PFSK-1 (cell line): Measurements from ENCODE around the gene KLHL7.

ENCODE experiments used
- FOXP2 ChIP-seq: optimal IDR thresholded peaks from 2 replicates; pipeline ENCODE3; 2011; ENCODE audit warnings: borderline replicate concordance, control low read depth, inconsistent platforms; ENCODE audit not compliant: insufficient read depth; ENCODE audit errors: extremely low read length, extremely low read depth
- POLR2AphosphoS5 ChIP-seq: IDR thresholded peaks from 2 replicates; pipeline ENCODE4 v1.6.1; 2012; ENCODE audit warnings: low read depth, mild to moderate bottlenecking, control low read depth, low read length, moderate library complexity
- REST ChIP-seq, 2 experiments: IDR thresholded peaks; 2 replicates each; pipeline versions ENCODE4 v1.6.1 to v1.8.0; 2011 to 2012; ENCODE audit warnings: low read depth in 2 of 2, low read length in 2 of 2, control low read depth in 1 of 2, inconsistent platforms in 1 of 2, mild to moderate bottlenecking in 1 of 2, moderate library complexity in 1 of 2; ENCODE audit not compliant: insufficient read depth in 1 of 2
- SIN3A ChIP-seq: IDR thresholded peaks from 2 replicates; pipeline ENCODE4 v1.6.1; 2012; ENCODE audit warnings: mild to moderate bottlenecking, low read length, moderate library complexity, borderline replicate concordance; ENCODE audit not compliant: insufficient read depth
- TAF1 ChIP-seq: IDR thresholded peaks from 2 replicates; pipeline ENCODE4 v1.6.1; 2012; ENCODE audit warnings: low read length, control low read depth, borderline replicate concordance; ENCODE audit not compliant: insufficient read depth

The KLHL7 gene

GRCh38 chr7:23184709-23185359 is 79.2 kb downstream of the KLHL7 start:
- TF ChIP-seq REST (IDR thresholded peaks at IDR 0.05; ENCODE audit: insufficient read depth in 1 of 2, low read depth in 2 of 2, low read length in 2 of 2), result no peak
- no peak for TF ChIP-seq FOXP2
- TF ChIP-seq SIN3A, result no peak
- TF ChIP-seq POLR2AphosphoS5, result no peak
- TF ChIP-seq TAF1, result no peak

GRCh38 chr7:23185980-23186379 is 80.4 kb downstream of the KLHL7 start:
- TF ChIP-seq SIN3A (no peak), FOXP2 (no peak), TAF1 (no peak), REST (IDR thresholded peaks at IDR 0.05; ENCODE audit: insufficient read depth in 1 of 2, low read depth in 2 of 2, low read length in 2 of 2) (no peak)

GRCh38 chr7:23191022-23191421 is 85.4 kb downstream of the KLHL7 start:
- TF ChIP-seq REST (IDR thresholded peaks at IDR 0.05; ENCODE audit: insufficient read depth in 1 of 2, low read depth in 2 of 2, low read length in 2 of 2), result no peak
- no peak for TF ChIP-seq FOXP2
- no peak for TF ChIP-seq TAF1
- TF ChIP-seq SIN3A, result no peak
- no peak for TF ChIP-seq POLR2AphosphoS5

GRCh38 chr7:23196306-23196705 is 90.7 kb downstream of the KLHL7 start:
- TF ChIP-seq FOXP2 (no peak), REST (IDR thresholded peaks at IDR 0.05; ENCODE audit: insufficient read depth in 1 of 2, low read depth in 2 of 2, low read length in 2 of 2) (no peak), TAF1 (no peak), POLR2AphosphoS5 (no peak), SIN3A (no peak)

GRCh38 chr7:23200331-23200730 is 94.7 kb downstream of the KLHL7 start:
- no peak for TF ChIP-seq REST (IDR thresholded peaks at IDR 0.05; ENCODE audit: insufficient read depth in 1 of 2, low read depth in 2 of 2, low read length in 2 of 2)
- TF ChIP-seq TAF1, result no peak
- TF ChIP-seq POLR2AphosphoS5, result no peak
- TF ChIP-seq FOXP2, result no peak
- TF ChIP-seq SIN3A, result no peak
